Keratinocyte (primary cell): Measurements from ENCODE around the gene CFAP92.

ENCODE experiments used
- EZH2 ChIP-seq: IDR thresholded peaks from one replicate; pipeline ENCODE4 v1.6.1; 2012; ENCODE audit warnings: inconsistent platforms, mild to moderate bottlenecking, low read length, moderate library complexity
- TF ChIP-seq, protein P1 (sequence below), 3 experiments: IDR thresholded peaks in 1 of 3; conservative IDR thresholded peaks in 1 of 3; optimal IDR thresholded peaks in 1 of 3; 2 replicates in 2 of 3; 3 replicates in 1 of 3; pipeline versions ENCODE3 to v1.5.1; 2011; ENCODE audit warnings: low read length in 3 of 3, mild to moderate bottlenecking in 3 of 3, moderate library complexity in 2 of 3, control low read depth in 1 of 3, inconsistent platforms in 1 of 3; ENCODE audit not compliant: insufficient read depth in 2 of 3; ENCODE audit errors: extremely low read depth in 1 of 3

DNA sequence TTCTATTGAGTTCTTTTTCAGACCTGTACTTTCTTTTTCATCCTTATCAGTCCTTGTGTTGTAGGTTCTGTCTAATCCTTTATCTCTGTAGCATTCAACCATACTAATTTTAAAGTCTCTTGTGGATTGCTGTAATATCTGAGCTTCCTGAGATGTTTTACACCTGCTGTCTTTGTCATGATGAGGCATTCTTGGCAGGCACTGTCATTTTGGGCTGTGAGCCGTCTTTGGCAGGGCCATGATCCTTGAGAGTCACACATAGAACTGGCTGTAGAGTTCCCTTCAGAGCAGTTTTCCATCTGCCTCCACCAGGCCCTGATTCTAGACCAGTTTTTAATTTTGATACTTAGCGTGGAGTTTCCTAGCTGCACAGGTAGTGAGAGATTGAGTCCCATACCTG lies 13.9 kb upstream of the CFAP92 start:
- TF ChIP-seq, protein P1, sequence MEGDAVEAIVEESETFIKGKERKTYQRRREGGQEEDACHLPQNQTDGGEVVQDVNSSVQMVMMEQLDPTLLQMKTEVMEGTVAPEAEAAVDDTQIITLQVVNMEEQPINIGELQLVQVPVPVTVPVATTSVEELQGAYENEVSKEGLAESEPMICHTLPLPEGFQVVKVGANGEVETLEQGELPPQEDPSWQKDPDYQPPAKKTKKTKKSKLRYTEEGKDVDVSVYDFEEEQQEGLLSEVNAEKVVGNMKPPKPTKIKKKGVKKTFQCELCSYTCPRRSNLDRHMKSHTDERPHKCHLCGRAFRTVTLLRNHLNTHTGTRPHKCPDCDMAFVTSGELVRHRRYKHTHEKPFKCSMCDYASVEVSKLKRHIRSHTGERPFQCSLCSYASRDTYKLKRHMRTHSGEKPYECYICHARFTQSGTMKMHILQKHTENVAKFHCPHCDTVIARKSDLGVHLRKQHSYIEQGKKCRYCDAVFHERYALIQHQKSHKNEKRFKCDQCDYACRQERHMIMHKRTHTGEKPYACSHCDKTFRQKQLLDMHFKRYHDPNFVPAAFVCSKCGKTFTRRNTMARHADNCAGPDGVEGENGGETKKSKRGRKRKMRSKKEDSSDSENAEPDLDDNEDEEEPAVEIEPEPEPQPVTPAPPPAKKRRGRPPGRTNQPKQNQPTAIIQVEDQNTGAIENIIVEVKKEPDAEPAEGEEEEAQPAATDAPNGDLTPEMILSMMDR (optimal IDR thresholded peaks at IDR 0.05 in 1 of 3, IDR thresholded peaks at IDR 0.05 in 1 of 3, conservative IDR thresholded peaks at IDR 0.05 in 1 of 3; ENCODE audit: extremely low read depth in 1 of 3, insufficient read depth in 2 of 3, low read length in 3 of 3) = no peak
- TF ChIP-seq EZH2 = no peak
